ENCODE data around the gene OR51E1. TPM values are rescaled to one million over a fixed set of nuclear protein-coding genes. Genes with fewer than 3 reads are reported as not detected.

OR51E1 gene
- total and polyA plus RNA-seq, 4 donors: 0.01 to 0.60 TPM; not detected in 2

DNA sequence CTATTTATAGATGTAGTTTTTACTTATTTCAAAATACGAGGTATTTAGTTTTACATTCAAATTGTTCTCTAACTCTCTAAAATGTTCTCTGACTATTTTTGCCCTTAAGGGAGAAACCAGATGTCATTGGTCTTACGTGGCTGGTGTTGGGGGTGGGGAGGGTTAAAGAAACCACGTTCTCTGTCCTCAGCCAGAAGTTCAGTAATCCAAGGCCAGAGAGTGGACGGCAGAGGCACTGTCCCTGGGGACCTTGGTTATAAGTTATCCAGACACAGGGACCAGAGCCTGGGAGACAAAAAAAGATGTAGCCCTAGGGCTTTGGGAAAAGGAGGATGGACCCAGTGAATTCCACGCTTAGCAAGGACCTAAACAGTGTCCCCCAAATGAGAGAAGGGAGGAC, 706 bp upstream of the OR51E1 start:
- no peaks in the 10 kb centered on the region for H3K27me3 ChIP-seq (ENCODE audit: control insufficient read depth in 3 of 3, insufficient read depth in 3 of 3, low read length in 2 of 3)
- H3K4me3 ChIP-seq: no peak overlapping the region
- peak in 1 of 3 donors; percentile 8 for DNase-seq
- no peak overlapping the region for H3K9ac ChIP-seq (ENCODE audit: insufficient read depth in 1 of 2, low read length in 2 of 2)
- TF ChIP-seq, protein P1, sequence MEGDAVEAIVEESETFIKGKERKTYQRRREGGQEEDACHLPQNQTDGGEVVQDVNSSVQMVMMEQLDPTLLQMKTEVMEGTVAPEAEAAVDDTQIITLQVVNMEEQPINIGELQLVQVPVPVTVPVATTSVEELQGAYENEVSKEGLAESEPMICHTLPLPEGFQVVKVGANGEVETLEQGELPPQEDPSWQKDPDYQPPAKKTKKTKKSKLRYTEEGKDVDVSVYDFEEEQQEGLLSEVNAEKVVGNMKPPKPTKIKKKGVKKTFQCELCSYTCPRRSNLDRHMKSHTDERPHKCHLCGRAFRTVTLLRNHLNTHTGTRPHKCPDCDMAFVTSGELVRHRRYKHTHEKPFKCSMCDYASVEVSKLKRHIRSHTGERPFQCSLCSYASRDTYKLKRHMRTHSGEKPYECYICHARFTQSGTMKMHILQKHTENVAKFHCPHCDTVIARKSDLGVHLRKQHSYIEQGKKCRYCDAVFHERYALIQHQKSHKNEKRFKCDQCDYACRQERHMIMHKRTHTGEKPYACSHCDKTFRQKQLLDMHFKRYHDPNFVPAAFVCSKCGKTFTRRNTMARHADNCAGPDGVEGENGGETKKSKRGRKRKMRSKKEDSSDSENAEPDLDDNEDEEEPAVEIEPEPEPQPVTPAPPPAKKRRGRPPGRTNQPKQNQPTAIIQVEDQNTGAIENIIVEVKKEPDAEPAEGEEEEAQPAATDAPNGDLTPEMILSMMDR (IDR thresholded peaks at IDR 0.05; ENCODE audit: control extremely low read depth, extremely low read depth): no peak
- WGBS, 2 donors: 45 to 75% methylated on average over 5 of the region's 5 CpGs
- peak overlapping the region in 1 of 2 donors; percentile 58 for H3K27ac ChIP-seq (ENCODE audit: low read depth in 1 of 2, low read length in 1 of 2)
- H3K9me3 ChIP-seq (ENCODE audit: control insufficient read depth in 4 of 4, insufficient read depth in 3 of 4, low read length in 3 of 4): no peaks in the 10 kb centered on the region
- no peak for ATAC-seq (ENCODE audit: insufficient read depth, low FRiP score)
- H3K36me3 ChIP-seq (ENCODE audit: control insufficient read depth in 4 of 4, insufficient read depth in 4 of 4, low read length in 4 of 4): no peaks in the 10 kb centered on the region
- peaks cover 0 to 22% (median 0%) of the 10 kb centered on the region in 5 donors for H3K4me1 ChIP-seq (ENCODE audit: control insufficient read depth in 5 of 5, insufficient read depth in 5 of 5, low read length in 5 of 5)

DNA sequence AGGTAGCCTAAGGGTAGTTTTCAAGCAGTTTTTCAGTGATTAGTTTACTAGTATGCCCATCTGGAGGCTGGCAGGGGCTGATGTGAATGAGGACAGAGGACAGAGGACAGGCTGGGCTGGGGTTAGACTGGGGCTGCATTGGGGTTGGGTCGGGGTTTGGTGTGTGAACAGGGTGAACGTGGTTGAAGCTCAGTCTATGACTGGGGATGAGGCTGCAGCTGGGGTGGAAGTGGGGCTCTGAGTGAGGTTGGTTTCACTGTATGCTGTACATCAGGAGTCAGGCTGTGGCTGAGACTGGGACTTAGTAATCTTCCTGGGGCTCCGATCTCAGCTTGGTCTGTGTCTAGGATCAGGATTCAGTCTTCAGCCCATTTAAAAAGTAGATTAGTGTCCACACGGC, 451 bp downstream of the OR51E1 start:
- Histone ChIP-seq H3K9ac (ENCODE audit: insufficient read depth in 1 of 2, low read length in 2 of 2) (no peak overlapping the region), H3K9me3 (ENCODE audit: control insufficient read depth in 4 of 4, insufficient read depth in 3 of 4, low read length in 3 of 4) (no peaks in the 10 kb centered on the region), H3K27me3 (ENCODE audit: control insufficient read depth in 3 of 3, insufficient read depth in 3 of 3, low read length in 2 of 3) (no peaks in the 10 kb centered on the region), H3K4me1 (ENCODE audit: control insufficient read depth in 5 of 5, insufficient read depth in 5 of 5, low read length in 5 of 5) (peaks cover 0 to 22% (median 0%) of the 10 kb centered on the region in 5 donors), H3K36me3 (ENCODE audit: control insufficient read depth in 4 of 4, insufficient read depth in 4 of 4, low read length in 4 of 4) (no peaks in the 10 kb centered on the region), H3K27ac (ENCODE audit: low read depth in 1 of 2, low read length in 1 of 2) (peak overlapping the region in 1 of 2 donors; percentile 30), H3K4me3 (no peak overlapping the region)
- WGBS, 2 donors: 85 to 87% methylated on average over 4 of the region's 4 CpGs
- TF ChIP-seq, protein P1 (IDR thresholded peaks at IDR 0.05; ENCODE audit: control extremely low read depth, extremely low read depth): no peak
- no peak for DNase-seq
- no peak for ATAC-seq (ENCODE audit: insufficient read depth, low FRiP score)

DNA sequence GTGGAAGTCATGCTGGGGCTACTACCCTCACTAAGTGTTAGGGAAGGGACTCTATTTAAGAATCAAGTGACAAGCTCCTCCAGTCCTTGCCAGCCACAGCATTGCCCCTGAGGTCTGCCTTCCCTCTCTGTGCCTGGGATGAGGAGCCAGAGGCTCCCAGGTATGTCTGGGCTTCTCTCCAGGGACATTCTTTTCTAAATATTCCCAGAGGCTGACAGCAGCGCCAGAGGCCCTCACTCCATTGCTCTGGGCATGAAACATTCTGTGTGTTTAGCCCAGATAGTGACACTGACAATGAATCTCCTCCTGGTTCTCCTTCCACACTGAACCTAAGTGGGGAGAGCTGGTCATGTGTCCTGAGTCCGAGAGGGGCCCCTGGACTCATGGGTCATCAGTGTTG, 2.2 kb downstream of the OR51E1 start:
- Histone ChIP-seq H3K4me1 (ENCODE audit: control insufficient read depth in 5 of 5, insufficient read depth in 5 of 5, low read length in 5 of 5) (peaks cover 0 to 22% (median 0%) of the 10 kb centered on the region in 5 donors), H3K36me3 (ENCODE audit: control insufficient read depth in 4 of 4, insufficient read depth in 4 of 4, low read length in 4 of 4) (no peaks in the 10 kb centered on the region), H3K27ac (ENCODE audit: low read depth in 1 of 2, low read length in 1 of 2) (peak overlapping the region in 1 of 2 donors; percentile 60), H3K4me3 (no peak overlapping the region), H3K27me3 (ENCODE audit: control insufficient read depth in 3 of 3, insufficient read depth in 3 of 3, low read length in 2 of 3) (no peaks in the 10 kb centered on the region), H3K9me3 (ENCODE audit: control insufficient read depth in 4 of 4, insufficient read depth in 3 of 4, low read length in 3 of 4) (no peaks in the 10 kb centered on the region), H3K9ac (ENCODE audit: insufficient read depth in 1 of 2, low read length in 2 of 2) (no peak overlapping the region)
- ATAC-seq (ENCODE audit: insufficient read depth, low FRiP score) (no peak), DNase-seq (no peak)
- TF ChIP-seq, protein P1 (IDR thresholded peaks at IDR 0.05; ENCODE audit: control extremely low read depth, extremely low read depth): no peak
- 72 to 87% methylated on average over 2 of the region's 2 CpGs for WGBS, 2 donors

DNA sequence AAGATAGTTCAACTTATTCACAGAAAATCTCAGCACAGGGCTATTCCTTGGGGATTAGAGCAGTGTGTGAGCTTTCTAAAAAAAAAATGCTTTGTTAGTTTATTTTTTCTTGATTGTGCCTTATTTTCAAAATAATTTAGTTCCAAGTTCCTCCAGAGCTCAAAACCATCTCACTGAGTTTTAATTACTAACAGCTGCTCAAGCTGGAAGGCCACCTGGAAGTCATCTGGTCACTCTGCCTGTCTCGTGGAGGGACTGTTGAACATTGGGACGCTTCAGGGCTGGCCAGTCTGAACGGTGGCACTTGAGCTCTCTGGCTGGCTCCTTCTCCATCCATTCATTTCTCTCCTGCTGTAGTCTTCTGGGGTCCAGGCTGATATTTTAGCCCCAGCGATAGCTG, 4.0 kb downstream of the OR51E1 start:
- Histone ChIP-seq H3K27me3 (ENCODE audit: control insufficient read depth in 3 of 3, insufficient read depth in 3 of 3, low read length in 2 of 3) (no peaks in the 10 kb centered on the region), H3K27ac (ENCODE audit: low read depth in 1 of 2, low read length in 1 of 2) (no peak overlapping the region), H3K4me1 (ENCODE audit: control insufficient read depth in 5 of 5, insufficient read depth in 5 of 5, low read length in 5 of 5) (peaks cover 0 to 22% (median 0%) of the 10 kb centered on the region in 5 donors), H3K36me3 (ENCODE audit: control insufficient read depth in 4 of 4, insufficient read depth in 4 of 4, low read length in 4 of 4) (no peaks in the 10 kb centered on the region), H3K9me3 (ENCODE audit: control insufficient read depth in 4 of 4, insufficient read depth in 3 of 4, low read length in 3 of 4) (peaks cover 0 to under 1% (median 0%) of the 10 kb centered on the region in 4 donors), H3K4me3 (no peak overlapping the region), H3K9ac (ENCODE audit: insufficient read depth in 1 of 2, low read length in 2 of 2) (no peak overlapping the region)
- 72 to 84% methylated on average over 4 of the region's 4 CpGs for WGBS, 2 donors
- peak in 1 of 3 donors; percentile 4 for DNase-seq
- TF ChIP-seq, protein P1 (IDR thresholded peaks at IDR 0.05; ENCODE audit: control extremely low read depth, extremely low read depth): no peak
- ATAC-seq (ENCODE audit: insufficient read depth, low FRiP score): peak; percentile 45
